Testis (tissue), 3 donors: Measurements from ENCODE around the gene NRF1. TPM values are rescaled to one million over a fixed set of nuclear protein-coding genes. Genes with fewer than 3 reads are reported as not detected.

Experiments used
- DNase-seq: peaks from one replicate; pipeline ENCODE4 v3.0.0-alpha.2; 2019
- H3K27ac ChIP-seq, 2 donors: fragments of 200-600 bp; sonication (generic); one replicate each; pipeline ENCODE4 v1.5.1; 2019
- H3K27me3 ChIP-seq: fragments of 200-600 bp; sonication (generic); one replicate; pipeline ENCODE4 v1.5.1; 2019
- H3K36me3 ChIP-seq: fragments of 200-600 bp; sonication (generic); one replicate; pipeline ENCODE4 v1.5.1; 2017; ENCODE audit warnings: low read depth; ENCODE audit errors: missing control alignments
- H3K4me1 ChIP-seq: fragments of 200-600 bp; sonication (generic); one replicate; pipeline ENCODE4 v1.5.1; 2019
- H3K4me3 ChIP-seq, 2 donors: fragments of 200-600 bp; sonication (generic); one replicate each; pipeline ENCODE4 v1.5.1; 2017 to 2019
- H3K9me3 ChIP-seq: fragments of 200-600 bp; sonication (generic); one replicate; pipeline ENCODE4 v1.5.1; 2017
- POLR2A ChIP-seq: fragments of 450-650 bp; IDR thresholded peaks from one replicate; pipeline ENCODE4 v1.6.1; 2017; ENCODE audit warnings: antibody characterized with exemption, mild to moderate bottlenecking, moderate library complexity
- WGBS, 2 donors: methylation state at CpG; one replicate each; pipeline ENCODE4 v1.1.5; 2018; 5-methylcytosine and 5-hydroxymethylcytosine counted together
- intact Hi-C: fragments of 100-400 bp; cut with DNase I; formaldehyde crosslinking; loops from one replicate; pipeline ENCODE4 v1.15.1; 2023; ENCODE audit warnings: low total_unique reads
- polyA plus RNA-seq: library from polyadenylated mRNA; stranded (reverse); fragments of 350-450 nt; fragmentation: Illumina TruSeq; extraction: RNeasy Lipid Tissue Mini Kit (QIAGEN cat#74804); gene quantifications from one replicate; pipeline ENCODE4 v1.2.3, GENCODE V29; 2014; ENCODE audit warnings: low read depth, low replicate concordance; ENCODE audit not compliant: insufficient read depth
- total RNA-seq, 2 donors: library from RNA; depleted of rRNA; stranded (reverse); fragments of >200 nt; gene quantifications; one replicate each; pipeline ENCODE4 v1.2.3, GENCODE V29; 2016
- TF ChIP-seq, protein P1 (sequence below), 3 experiments: fragments of 450-650 bp in 2 of 3; fragments of 200-600 bp in 1 of 3; sonication (generic) in 1 of 3; IDR thresholded peaks; one replicate each; pipeline ENCODE4 v1.5.1; 2016 to 2019; ENCODE audit warnings: antibody characterized with exemption in 3 of 3, mild to moderate bottlenecking in 2 of 3, moderate library complexity in 1 of 3

Gene NRF1
- total and polyA plus RNA-seq, 3 donors from 2014 or later = 16.9 to 41.6 (median 26.9) TPM

DNA sequence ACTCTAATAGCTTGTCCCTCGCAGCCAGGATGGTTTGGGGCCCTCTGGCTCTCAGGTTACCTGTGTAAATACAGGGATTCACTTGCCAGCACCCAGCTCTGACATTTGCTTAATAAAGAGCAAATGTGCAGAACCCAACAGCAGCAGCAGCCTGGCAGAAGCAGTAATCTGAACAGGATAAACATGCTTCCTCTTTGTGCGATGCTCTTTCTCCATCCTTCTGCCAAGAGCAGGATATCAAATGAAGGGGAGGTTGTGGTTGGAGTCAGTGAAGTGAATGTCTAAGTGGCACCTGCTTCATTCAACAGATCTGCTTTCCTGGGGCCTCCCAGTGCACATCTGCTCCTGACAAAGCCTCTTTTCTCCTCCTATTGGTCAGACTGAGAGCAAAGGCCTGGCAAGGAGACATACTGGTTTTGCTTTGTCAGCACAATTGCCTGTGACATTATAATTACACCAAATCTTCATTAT lies 130.3 kb downstream of the NRF1 start:
- TF ChIP-seq, protein P1, sequence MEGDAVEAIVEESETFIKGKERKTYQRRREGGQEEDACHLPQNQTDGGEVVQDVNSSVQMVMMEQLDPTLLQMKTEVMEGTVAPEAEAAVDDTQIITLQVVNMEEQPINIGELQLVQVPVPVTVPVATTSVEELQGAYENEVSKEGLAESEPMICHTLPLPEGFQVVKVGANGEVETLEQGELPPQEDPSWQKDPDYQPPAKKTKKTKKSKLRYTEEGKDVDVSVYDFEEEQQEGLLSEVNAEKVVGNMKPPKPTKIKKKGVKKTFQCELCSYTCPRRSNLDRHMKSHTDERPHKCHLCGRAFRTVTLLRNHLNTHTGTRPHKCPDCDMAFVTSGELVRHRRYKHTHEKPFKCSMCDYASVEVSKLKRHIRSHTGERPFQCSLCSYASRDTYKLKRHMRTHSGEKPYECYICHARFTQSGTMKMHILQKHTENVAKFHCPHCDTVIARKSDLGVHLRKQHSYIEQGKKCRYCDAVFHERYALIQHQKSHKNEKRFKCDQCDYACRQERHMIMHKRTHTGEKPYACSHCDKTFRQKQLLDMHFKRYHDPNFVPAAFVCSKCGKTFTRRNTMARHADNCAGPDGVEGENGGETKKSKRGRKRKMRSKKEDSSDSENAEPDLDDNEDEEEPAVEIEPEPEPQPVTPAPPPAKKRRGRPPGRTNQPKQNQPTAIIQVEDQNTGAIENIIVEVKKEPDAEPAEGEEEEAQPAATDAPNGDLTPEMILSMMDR (IDR thresholded peaks at IDR 0.05) = no peak
- H3K4me3 ChIP-seq = no peak overlapping the region
- H3K9me3 ChIP-seq = no peaks in the 10 kb centered on the region
- H3K27me3 ChIP-seq = no peaks in the 10 kb centered on the region
- intact Hi-C loops = no loop called here
- peaks cover 9% of the 10 kb centered on the region for H3K4me1 ChIP-seq
- no peak for DNase-seq
- no peaks in the 10 kb centered on the region for H3K36me3 ChIP-seq
- 58 to 65% methylated on average over 2 of the region's 2 CpGs for WGBS, 2 donors
- no peak overlapping the region for H3K27ac ChIP-seq

DNA sequence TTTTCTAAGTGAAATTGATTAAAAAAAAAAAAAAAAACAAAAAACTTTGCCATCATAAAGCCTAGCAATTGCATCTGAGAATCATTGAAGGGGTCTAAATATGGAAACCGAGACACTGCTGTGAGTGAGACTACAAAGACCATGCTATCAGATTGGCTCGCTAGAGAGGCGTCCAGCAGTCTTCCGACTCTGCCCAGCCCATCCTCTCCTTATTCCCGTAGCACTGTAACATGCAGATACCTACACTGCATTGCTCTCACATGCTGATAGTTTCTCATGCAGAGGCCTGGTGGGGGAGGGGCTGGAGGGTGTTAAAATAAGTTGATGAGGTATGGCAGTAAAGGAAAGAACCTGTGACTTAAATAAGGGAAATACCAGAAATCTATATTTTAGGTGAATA lies 130.7 kb downstream of the NRF1 start:
- Histone ChIP-seq H3K36me3 (no peaks in the 10 kb centered on the region), H3K9me3 (no peaks in the 10 kb centered on the region)
- no peak for DNase-seq

DNA sequence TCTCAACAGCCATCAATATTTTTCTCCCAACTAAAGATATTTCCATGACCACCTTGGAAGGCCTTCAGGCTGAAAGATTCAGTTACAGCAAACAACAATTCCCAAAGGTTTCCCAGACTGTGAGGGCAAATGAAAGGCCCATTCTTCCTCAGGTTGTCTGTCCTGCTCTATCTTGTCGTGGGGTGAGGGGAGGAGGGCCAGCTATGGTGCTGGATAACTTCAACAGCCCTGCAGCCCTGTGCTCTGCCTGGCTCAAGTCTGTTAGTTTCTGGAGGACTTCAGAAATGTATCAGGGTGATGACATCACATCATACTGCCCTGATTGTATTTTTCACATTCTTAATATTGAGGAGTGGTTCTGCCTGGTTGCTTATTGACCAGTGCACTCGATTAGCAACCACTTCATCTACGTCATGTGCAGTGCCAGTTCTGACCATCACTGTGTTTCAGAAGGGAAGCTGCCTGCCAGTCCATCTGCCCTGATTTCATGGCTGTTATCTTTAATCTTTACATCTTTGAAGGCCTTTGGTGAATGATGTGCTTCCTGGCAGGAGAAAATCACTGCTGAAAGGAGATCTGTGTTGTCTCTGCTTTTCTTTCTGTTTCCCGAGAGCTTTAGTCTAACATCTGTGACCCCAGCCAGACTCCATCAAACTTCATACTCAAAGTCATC lies 135.5 kb downstream of the NRF1 start:
- H3K4me3 ChIP-seq = no peak overlapping the region
- no peak overlapping the region for H3K27ac ChIP-seq
- intact Hi-C loops = no loop called here
- no peaks in the 10 kb centered on the region for H3K27me3 ChIP-seq
- no peaks in the 10 kb centered on the region for H3K9me3 ChIP-seq
- H3K36me3 ChIP-seq = no peaks in the 10 kb centered on the region
- no peak for DNase-seq
- WGBS, 2 donors = 82 to 85% methylated on average over 4 of the region's 4 CpGs
- H3K4me1 ChIP-seq = no peaks in the 10 kb centered on the region
- TF ChIP-seq, protein P1 (IDR thresholded peaks at IDR 0.05) = no peak
- TF ChIP-seq POLR2A = no peak

More for the DNA sequence above, 130.7 kb downstream of the NRF1 start:
- TF ChIP-seq, protein P1 (IDR thresholded peaks at IDR 0.05) = no peak
- no peak for TF ChIP-seq POLR2A
- intact Hi-C loops = no loop called here
- H3K27me3 ChIP-seq = no peaks in the 10 kb centered on the region
- WGBS, 2 donors = 81 to 84% methylated on average over 5 of the region's 5 CpGs
- no peak overlapping the region for H3K4me3 ChIP-seq
- H3K27ac ChIP-seq = no peak overlapping the region
- H3K4me1 ChIP-seq = peaks cover 9% of the 10 kb centered on the region

DNA sequence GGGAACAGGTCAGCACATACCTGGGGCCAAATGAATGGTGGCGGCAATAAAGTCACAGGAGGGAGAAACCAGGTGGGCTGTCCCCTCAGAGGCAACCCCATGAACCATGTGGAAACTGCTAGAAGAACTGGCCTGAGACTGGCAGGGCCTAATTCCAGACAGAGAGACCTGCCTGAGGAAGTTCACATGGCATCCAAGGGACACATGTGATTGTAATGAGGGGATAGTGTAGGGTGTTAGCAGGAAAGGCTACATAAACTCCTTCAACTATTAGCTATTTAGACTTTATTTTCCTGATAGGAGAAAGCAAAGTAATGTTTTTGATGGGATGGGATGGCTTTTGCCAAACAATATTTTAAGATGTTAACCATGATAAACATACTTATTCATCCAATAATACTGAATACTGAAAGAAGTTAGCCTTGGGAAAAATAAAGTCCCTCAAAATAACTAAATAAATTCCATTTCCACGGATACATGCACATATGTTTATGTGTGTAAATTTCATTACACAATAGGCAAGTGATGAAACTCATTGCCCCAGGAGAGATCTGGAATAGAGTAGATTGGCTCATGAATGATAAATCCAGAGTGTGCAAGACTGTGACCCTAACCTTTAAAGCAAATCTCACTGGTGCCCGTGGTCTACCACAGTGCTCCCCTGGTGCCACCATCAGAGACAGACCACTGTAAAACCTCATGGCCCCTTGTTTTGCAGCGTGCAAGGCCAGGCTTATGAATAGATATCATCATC lies 137.0 kb downstream of the NRF1 start:
- Histone ChIP-seq H3K4me1 (no peaks in the 10 kb centered on the region), H3K36me3 (no peaks in the 10 kb centered on the region), H3K27ac (no peak overlapping the region), H3K4me3 (no peak overlapping the region), H3K27me3 (no peaks in the 10 kb centered on the region), H3K9me3 (no peaks in the 10 kb centered on the region)
- no peak for DNase-seq
- intact Hi-C loops = no loop called here
- WGBS, 2 donors = 96 to 98% methylated on average over 4 of the region's 4 CpGs
- TF ChIP-seq, protein P1 (IDR thresholded peaks at IDR 0.05) = no peak
- no peak for TF ChIP-seq POLR2A
